Suprapubic skin (tissue), 4 donors: ENCODE measurements around the gene RABL2B. TPM values are rescaled to one million over a fixed set of nuclear protein-coding genes. Genes with fewer than 3 reads are reported as not detected.
A peak's percentile ranks its signal among the peaks of the same experiment; 100 is the strongest.

Experiments used
- DNase-seq, 2 donors: peaks; one replicate each; pipeline ENCODE4 v3.0.0-alpha.2; 2019; ENCODE audit warnings: low spot score in 2 of 2
- H3K27ac ChIP-seq: fragments of 200-600 bp; sonication (generic); one replicate; pipeline ENCODE4 v1.5.1; 2019
- H3K27me3 ChIP-seq: fragments of 200-600 bp; sonication (generic); one replicate; pipeline ENCODE4 v1.5.1; 2019
- H3K36me3 ChIP-seq: fragments of 200-600 bp; sonication (generic); one replicate; pipeline ENCODE4 v1.5.1; 2019
- H3K4me1 ChIP-seq: fragments of 200-600 bp; sonication (generic); one replicate; pipeline ENCODE4 v1.5.1; 2019
- H3K4me3 ChIP-seq: fragments of 200-600 bp; sonication (generic); one replicate; pipeline ENCODE4 v1.5.1; 2019; ENCODE audit warnings: mild to moderate bottlenecking
- H3K9me3 ChIP-seq: fragments of 200-600 bp; sonication (generic); one replicate; pipeline ENCODE4 v1.5.1; 2019
- CTCF ChIP-seq, 2 donors: fragments of 200-600 bp in 1 of 2; fragments of 450-650 bp in 1 of 2; sonication (generic) in 1 of 2; IDR thresholded peaks; one replicate each; pipeline ENCODE4 v1.5.1; 2016 to 2019; ENCODE audit warnings: antibody characterized with exemption in 2 of 2, mild to moderate bottlenecking in 1 of 2, moderate library complexity in 1 of 2
- EP300 ChIP-seq: sonication (generic); formaldehyde crosslinking; IDR thresholded peaks from one replicate; pipeline ENCODE4 v1.6.1; 2017; ENCODE audit warnings: antibody characterized with exemption
- POLR2A ChIP-seq, 2 donors: fragments of 450-650 bp; IDR thresholded peaks; one replicate each; pipeline ENCODE4 v1.6.1; 2017; ENCODE audit warnings: antibody characterized with exemption in 2 of 2, mild to moderate bottlenecking in 2 of 2, moderate library complexity in 2 of 2
- POLR2AphosphoS5 ChIP-seq, 3 donors: sonication (generic); formaldehyde crosslinking; IDR thresholded peaks; one replicate each; pipeline ENCODE4 v1.6.1; 2017; ENCODE audit warnings: antibody characterized with exemption in 3 of 3
- WGBS: methylation state at CpG from one replicate; pipeline ENCODE4 v1.1.5; 2018; 5-methylcytosine and 5-hydroxymethylcytosine counted together
- total RNA-seq, 4 donors: library from RNA; depleted of rRNA; stranded (reverse); fragments of >200 nt; gene quantifications; one replicate each; pipeline ENCODE4 v1.1.0, GENCODE V29; 2016

The RABL2B gene
- total RNA-seq, 4 donors from 2014 or later: 16.6 to 28.4 (median 24.8) TPM

GRCh38 chr22:50739279-50739691 lies 44.2 kb downstream of the RABL2B start:
- H3K27ac ChIP-seq: no peak overlapping the region
- H3K4me1 ChIP-seq: no peaks in the 10 kb centered on the region
- DNase-seq: peak in 1 of 2 donors; percentile 56
- 87% methylated on average over 14 of the region's 17 CpGs for WGBS
- no peaks in the 10 kb centered on the region for H3K9me3 ChIP-seq
- TF ChIP-seq POLR2AphosphoS5 (IDR thresholded peaks at IDR 0.05) (no peak), EP300 (no peak), CTCF (IDR thresholded peaks at IDR 0.05) (no peak), POLR2A (IDR thresholded peaks at IDR 0.05) (no peak)
- peaks cover 2% of the 10 kb centered on the region for H3K27me3 ChIP-seq
- no peak overlapping the region for H3K4me3 ChIP-seq
- H3K36me3 ChIP-seq: no peaks in the 10 kb centered on the region

GRCh38 chr22:50738649-50739227 lies 44.7 kb downstream of the RABL2B start:
- peaks cover 2% of the 10 kb centered on the region for H3K27me3 ChIP-seq
- DNase-seq: peak in 1 of 2 donors; percentile 25
- H3K27ac ChIP-seq: no peak overlapping the region
- no peaks in the 10 kb centered on the region for H3K4me1 ChIP-seq
- H3K4me3 ChIP-seq: no peak overlapping the region
- H3K36me3 ChIP-seq: no peaks in the 10 kb centered on the region
- no peaks in the 10 kb centered on the region for H3K9me3 ChIP-seq
- TF ChIP-seq POLR2A (IDR thresholded peaks at IDR 0.05) (no peak), POLR2AphosphoS5 (IDR thresholded peaks at IDR 0.05) (no peak), CTCF (IDR thresholded peaks at IDR 0.05) (no peak), EP300 (no peak)
- 89% methylated on average over 10 of the region's 10 CpGs for WGBS

- Histone ChIP-seq H3K4me3 (no peak within 1 kb of the TSS), H3K36me3 (no peaks in the 10 kb centered on the region), H3K27ac (no peak within 1 kb of the TSS), H3K9me3 (no peaks in the 10 kb centered on the region), H3K4me1 (no peaks in the 10 kb centered on the region), H3K27me3 (peaks cover 2% of the 10 kb centered on the region)
- peak in 1 of 2 donors; percentile 43 for DNase-seq
- TF ChIP-seq POLR2A (IDR thresholded peaks at IDR 0.05) (no peak), POLR2AphosphoS5 (IDR thresholded peaks at IDR 0.05) (no peak)
- 84% methylated on average over 11 of the region's 13 CpGs for WGBS
Observed at GRCh38 chr22:50737728-50738648, 45.4 kb downstream of the RABL2B start, which contains the start of gene ACR. Gene ACR, plus strand, starts transcription at chr22:50738204. Its CDS starts 32 bp downstream, at chr22:50738236.

- H3K4me3 ChIP-seq: no peak overlapping the region
- H3K27me3 ChIP-seq: peaks cover 10% of the 10 kb centered on the region
- TF ChIP-seq POLR2AphosphoS5 (IDR thresholded peaks at IDR 0.05): no peak
- no peak for TF ChIP-seq CTCF (IDR thresholded peaks at IDR 0.05)
- TF ChIP-seq POLR2A (IDR thresholded peaks at IDR 0.05): no peak
- TF ChIP-seq EP300: no peak
- DNase-seq: peak in 1 of 2 donors; percentile 50
- H3K9me3 ChIP-seq: no peaks in the 10 kb centered on the region
- WGBS: 75% methylated on average over 6 of the region's 6 CpGs
- peaks cover 17% of the 10 kb centered on the region for H3K4me1 ChIP-seq
- no peaks in the 10 kb centered on the region for H3K36me3 ChIP-seq
- H3K27ac ChIP-seq: no peak overlapping the region
Observed at GRCh38 chr22:50735739-50736030, 47.8 kb downstream of the RABL2B start.

- no peaks in the 10 kb centered on the region for H3K9me3 ChIP-seq
- peak; percentile 44 to 56 for DNase-seq
- no peak for TF ChIP-seq POLR2A (IDR thresholded peaks at IDR 0.05)
- WGBS: 90% methylated on average over 13 of the region's 13 CpGs
- no peak overlapping the region for H3K27ac ChIP-seq
- H3K27me3 ChIP-seq: peaks cover 15% of the 10 kb centered on the region
- no peak overlapping the region for H3K4me3 ChIP-seq
- peaks cover 18% of the 10 kb centered on the region for H3K4me1 ChIP-seq
- H3K36me3 ChIP-seq: no peaks in the 10 kb centered on the region
Observed at GRCh38 chr22:50734986-50735738, 48.3 kb downstream of the RABL2B start.
